ENCODE data around the gene NFE2L2. TPM values are rescaled to one million over a fixed set of nuclear protein-coding genes. Genes with fewer than 3 reads are reported as not detected.

NFE2L2 gene
- total and polyA plus RNA-seq, 9 of the 15 experiments (the other 6 are each of a cell fraction or from before 2014, with no cell fraction given), result 29.3 to 120 (median 59.3) TPM

- TF ChIP-seq BCLAF1 (IDR thresholded peaks at IDR 0.05; ENCODE audit: borderline replicate concordance in 1 of 2, control insufficient read depth in 1 of 2, low read depth in 2 of 2, low read length in 1 of 2) (no peak; a peak in 1 of 4 replicates), ZNF77 (CRISPR knock-in tag; IDR thresholded peaks at IDR 0.05) (no peak), ZNF165 (CRISPR knock-in tag; IDR thresholded peaks at IDR 0.05; ENCODE audit: borderline replicate concordance) (no peak), MAFF (IDR thresholded peaks at IDR 0.05; ENCODE audit: low read length) (no peak; the same call in 1 of the 2 replicates), ZNF655 (CRISPR knock-in tag; IDR thresholded peaks at IDR 0.05) (no peak), NBN (IDR thresholded peaks at IDR 0.05; ENCODE audit: low read depth) (peak; percentile 87)
- TF ChIP-seq, protein P1, sequence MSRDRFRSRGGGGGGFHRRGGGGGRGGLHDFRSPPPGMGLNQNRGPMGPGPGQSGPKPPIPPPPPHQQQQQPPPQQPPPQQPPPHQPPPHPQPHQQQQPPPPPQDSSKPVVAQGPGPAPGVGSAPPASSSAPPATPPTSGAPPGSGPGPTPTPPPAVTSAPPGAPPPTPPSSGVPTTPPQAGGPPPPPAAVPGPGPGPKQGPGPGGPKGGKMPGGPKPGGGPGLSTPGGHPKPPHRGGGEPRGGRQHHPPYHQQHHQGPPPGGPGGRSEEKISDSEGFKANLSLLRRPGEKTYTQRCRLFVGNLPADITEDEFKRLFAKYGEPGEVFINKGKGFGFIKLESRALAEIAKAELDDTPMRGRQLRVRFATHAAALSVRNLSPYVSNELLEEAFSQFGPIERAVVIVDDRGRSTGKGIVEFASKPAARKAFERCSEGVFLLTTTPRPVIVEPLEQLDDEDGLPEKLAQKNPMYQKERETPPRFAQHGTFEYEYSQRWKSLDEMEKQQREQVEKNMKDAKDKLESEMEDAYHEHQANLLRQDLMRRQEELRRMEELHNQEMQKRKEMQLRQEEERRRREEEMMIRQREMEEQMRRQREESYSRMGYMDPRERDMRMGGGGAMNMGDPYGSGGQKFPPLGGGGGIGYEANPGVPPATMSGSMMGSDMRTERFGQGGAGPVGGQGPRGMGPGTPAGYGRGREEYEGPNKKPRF (IDR thresholded peaks at IDR 0.05; ENCODE audit: low read depth, low read length), result no peak
- TF ChIP-seq, protein P2, sequence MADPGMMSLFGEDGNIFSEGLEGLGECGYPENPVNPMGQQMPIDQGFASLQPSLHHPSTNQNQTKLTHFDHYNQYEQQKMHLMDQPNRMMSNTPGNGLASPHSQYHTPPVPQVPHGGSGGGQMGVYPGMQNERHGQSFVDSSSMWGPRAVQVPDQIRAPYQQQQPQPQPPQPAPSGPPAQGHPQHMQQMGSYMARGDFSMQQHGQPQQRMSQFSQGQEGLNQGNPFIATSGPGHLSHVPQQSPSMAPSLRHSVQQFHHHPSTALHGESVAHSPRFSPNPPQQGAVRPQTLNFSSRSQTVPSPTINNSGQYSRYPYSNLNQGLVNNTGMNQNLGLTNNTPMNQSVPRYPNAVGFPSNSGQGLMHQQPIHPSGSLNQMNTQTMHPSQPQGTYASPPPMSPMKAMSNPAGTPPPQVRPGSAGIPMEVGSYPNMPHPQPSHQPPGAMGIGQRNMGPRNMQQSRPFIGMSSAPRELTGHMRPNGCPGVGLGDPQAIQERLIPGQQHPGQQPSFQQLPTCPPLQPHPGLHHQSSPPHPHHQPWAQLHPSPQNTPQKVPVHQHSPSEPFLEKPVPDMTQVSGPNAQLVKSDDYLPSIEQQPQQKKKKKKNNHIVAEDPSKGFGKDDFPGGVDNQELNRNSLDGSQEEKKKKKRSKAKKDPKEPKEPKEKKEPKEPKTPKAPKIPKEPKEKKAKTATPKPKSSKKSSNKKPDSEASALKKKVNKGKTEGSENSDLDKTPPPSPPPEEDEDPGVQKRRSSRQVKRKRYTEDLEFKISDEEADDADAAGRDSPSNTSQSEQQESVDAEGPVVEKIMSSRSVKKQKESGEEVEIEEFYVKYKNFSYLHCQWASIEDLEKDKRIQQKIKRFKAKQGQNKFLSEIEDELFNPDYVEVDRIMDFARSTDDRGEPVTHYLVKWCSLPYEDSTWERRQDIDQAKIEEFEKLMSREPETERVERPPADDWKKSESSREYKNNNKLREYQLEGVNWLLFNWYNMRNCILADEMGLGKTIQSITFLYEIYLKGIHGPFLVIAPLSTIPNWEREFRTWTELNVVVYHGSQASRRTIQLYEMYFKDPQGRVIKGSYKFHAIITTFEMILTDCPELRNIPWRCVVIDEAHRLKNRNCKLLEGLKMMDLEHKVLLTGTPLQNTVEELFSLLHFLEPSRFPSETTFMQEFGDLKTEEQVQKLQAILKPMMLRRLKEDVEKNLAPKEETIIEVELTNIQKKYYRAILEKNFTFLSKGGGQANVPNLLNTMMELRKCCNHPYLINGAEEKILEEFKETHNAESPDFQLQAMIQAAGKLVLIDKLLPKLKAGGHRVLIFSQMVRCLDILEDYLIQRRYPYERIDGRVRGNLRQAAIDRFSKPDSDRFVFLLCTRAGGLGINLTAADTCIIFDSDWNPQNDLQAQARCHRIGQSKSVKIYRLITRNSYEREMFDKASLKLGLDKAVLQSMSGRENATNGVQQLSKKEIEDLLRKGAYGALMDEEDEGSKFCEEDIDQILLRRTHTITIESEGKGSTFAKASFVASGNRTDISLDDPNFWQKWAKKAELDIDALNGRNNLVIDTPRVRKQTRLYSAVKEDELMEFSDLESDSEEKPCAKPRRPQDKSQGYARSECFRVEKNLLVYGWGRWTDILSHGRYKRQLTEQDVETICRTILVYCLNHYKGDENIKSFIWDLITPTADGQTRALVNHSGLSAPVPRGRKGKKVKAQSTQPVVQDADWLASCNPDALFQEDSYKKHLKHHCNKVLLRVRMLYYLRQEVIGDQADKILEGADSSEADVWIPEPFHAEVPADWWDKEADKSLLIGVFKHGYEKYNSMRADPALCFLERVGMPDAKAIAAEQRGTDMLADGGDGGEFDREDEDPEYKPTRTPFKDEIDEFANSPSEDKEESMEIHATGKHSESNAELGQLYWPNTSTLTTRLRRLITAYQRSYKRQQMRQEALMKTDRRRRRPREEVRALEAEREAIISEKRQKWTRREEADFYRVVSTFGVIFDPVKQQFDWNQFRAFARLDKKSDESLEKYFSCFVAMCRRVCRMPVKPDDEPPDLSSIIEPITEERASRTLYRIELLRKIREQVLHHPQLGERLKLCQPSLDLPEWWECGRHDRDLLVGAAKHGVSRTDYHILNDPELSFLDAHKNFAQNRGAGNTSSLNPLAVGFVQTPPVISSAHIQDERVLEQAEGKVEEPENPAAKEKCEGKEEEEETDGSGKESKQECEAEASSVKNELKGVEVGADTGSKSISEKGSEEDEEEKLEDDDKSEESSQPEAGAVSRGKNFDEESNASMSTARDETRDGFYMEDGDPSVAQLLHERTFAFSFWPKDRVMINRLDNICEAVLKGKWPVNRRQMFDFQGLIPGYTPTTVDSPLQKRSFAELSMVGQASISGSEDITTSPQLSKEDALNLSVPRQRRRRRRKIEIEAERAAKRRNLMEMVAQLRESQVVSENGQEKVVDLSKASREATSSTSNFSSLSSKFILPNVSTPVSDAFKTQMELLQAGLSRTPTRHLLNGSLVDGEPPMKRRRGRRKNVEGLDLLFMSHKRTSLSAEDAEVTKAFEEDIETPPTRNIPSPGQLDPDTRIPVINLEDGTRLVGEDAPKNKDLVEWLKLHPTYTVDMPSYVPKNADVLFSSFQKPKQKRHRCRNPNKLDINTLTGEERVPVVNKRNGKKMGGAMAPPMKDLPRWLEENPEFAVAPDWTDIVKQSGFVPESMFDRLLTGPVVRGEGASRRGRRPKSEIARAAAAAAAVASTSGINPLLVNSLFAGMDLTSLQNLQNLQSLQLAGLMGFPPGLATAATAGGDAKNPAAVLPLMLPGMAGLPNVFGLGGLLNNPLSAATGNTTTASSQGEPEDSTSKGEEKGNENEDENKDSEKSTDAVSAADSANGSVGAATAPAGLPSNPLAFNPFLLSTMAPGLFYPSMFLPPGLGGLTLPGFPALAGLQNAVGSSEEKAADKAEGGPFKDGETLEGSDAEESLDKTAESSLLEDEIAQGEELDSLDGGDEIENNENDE (IDR thresholded peaks at IDR 0.05; ENCODE audit: low read depth, low read length), result no peak
Measured at GRCh38 chr2:177212106-177212890, 52.2 kb downstream of the NFE2L2 start, which contains the start of gene HNRNPA3 (continued).

Measured in K562 (cell line).